PFSK-1 (cell line): ENCODE measurements around the gene CACNB1.

Experiments
- FOXP2 ChIP-seq: optimal IDR thresholded peaks from 2 replicates; pipeline ENCODE3; 2011; ENCODE audit warnings: borderline replicate concordance, control low read depth, inconsistent platforms; ENCODE audit not compliant: insufficient read depth; ENCODE audit errors: extremely low read length, extremely low read depth
- POLR2AphosphoS5 ChIP-seq: IDR thresholded peaks from 2 replicates; pipeline ENCODE4 v1.6.1; 2012; ENCODE audit warnings: low read depth, mild to moderate bottlenecking, control low read depth, low read length, moderate library complexity
- REST ChIP-seq, 2 experiments: IDR thresholded peaks; 2 replicates each; pipeline versions ENCODE4 v1.6.1 to v1.8.0; 2011 to 2012; ENCODE audit warnings: low read depth in 2 of 2, low read length in 2 of 2, control low read depth in 1 of 2, inconsistent platforms in 1 of 2, mild to moderate bottlenecking in 1 of 2, moderate library complexity in 1 of 2; ENCODE audit not compliant: insufficient read depth in 1 of 2
- SIN3A ChIP-seq: IDR thresholded peaks from 2 replicates; pipeline ENCODE4 v1.6.1; 2012; ENCODE audit warnings: mild to moderate bottlenecking, low read length, moderate library complexity, borderline replicate concordance; ENCODE audit not compliant: insufficient read depth
- TAF1 ChIP-seq: IDR thresholded peaks from 2 replicates; pipeline ENCODE4 v1.6.1; 2012; ENCODE audit warnings: low read length, control low read depth, borderline replicate concordance; ENCODE audit not compliant: insufficient read depth

Gene CACNB1

DNA sequence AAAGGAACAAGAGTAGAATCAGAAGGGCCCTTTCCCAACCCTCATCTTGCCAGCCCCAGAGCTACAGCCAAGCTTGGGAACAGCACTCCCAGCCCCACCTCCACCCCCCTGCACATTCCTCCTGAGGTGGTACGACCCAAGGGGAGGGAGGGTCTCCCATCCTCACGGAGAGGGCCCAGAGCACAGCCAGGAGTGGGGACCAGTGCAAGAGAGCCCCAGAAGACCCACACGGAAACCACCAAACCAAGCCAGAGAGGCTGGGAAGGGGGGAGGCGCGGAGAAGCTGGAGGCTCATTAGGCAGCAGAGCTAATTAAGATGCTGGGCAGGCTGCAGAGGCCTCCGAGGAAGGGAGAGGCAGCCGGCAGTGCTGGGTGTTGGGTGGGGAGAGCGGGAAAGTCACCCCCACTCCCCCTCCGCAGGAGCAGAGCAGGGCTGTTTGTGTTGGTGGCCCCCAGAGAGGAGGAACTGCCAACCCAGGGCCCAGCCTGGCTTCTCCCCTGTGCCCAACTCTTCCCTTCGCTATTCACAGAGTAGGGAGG, 2.4 kb downstream of the CACNB1 start:
- TF ChIP-seq POLR2AphosphoS5: no peak
- TF ChIP-seq TAF1: no peak
- TF ChIP-seq REST (IDR thresholded peaks at IDR 0.05; ENCODE audit: insufficient read depth in 1 of 2, low read depth in 2 of 2, low read length in 2 of 2): no peak
- TF ChIP-seq SIN3A: no peak
- TF ChIP-seq FOXP2: no peak

DNA sequence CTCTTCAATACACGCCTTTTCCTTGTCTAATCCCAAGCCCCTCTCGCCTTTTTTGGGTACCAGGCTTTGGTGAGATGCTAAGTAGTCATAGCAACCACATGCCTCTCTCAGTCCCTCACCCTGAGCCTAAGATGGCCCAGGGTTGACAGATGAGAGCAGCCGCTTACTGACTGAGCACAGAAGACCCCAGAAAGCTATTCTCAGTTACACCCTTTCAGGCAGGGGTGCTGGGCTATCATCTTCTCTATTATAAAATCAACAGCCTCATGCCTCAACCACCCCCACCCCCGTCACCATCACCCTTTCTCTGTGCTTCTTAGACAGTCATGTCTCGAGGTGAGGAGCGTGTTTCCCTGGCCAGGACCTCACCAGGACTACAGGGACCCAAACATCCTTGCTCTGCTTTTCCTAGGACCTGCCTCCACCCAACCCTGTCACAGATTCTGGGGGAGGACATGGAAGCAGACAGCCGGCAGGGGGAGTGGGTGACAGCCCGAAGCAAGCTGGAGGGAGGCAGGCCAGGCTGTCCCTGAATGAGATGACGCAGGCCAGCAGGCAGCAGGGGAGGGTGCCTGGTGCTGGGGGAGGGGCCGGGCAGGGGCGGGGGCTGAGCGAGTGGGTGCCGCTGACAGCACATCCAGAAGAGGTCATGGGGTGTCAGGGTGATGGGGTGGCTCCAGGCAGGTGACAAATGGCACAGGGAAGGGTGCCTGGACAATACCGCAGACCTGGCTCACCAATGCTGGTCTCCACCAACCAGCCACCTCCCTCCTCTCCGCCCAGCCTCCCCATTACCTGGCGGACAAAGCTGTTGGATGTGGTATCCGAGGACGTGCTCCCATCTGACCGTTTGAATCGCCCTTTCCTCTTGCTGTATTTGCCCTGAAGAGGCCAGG, 3.1 kb downstream of the CACNB1 start:
- TF ChIP-seq FOXP2 (no peak), REST (IDR thresholded peaks at IDR 0.05; ENCODE audit: insufficient read depth in 1 of 2, low read depth in 2 of 2, low read length in 2 of 2) (no peak), POLR2AphosphoS5 (no peak), TAF1 (no peak), SIN3A (no peak)

DNA sequence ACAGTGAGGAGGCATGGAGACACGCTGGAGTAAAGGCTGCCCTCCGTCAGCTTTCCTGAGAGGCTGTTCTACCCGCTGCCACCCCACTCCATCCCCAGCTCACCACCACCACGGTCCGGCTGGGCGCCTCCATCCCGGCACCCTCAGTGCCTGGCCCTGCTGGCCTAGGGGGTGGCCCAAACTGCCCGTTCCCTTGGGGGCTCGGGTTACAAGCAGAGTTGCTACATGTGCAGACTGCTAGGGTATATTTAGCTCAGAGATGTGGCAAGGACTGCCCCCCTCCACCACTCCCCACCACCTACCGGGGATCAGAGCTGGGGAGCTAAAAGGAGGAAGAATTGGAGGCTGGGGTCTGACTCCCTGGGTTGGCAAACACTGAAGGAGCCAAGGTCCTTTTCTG, 4.1 kb downstream of the CACNB1 start:
- TF ChIP-seq REST (IDR thresholded peaks at IDR 0.05; ENCODE audit: insufficient read depth in 1 of 2, low read depth in 2 of 2, low read length in 2 of 2): no peak
- TF ChIP-seq FOXP2: no peak

- TF ChIP-seq REST (IDR thresholded peaks at IDR 0.05; ENCODE audit: insufficient read depth in 1 of 2, low read depth in 2 of 2, low read length in 2 of 2) (no peak), SIN3A (no peak), TAF1 (no peak), FOXP2 (no peak), POLR2AphosphoS5 (no peak)
Observed at GRCh38 chr17:39192901-39193300, 4.6 kb downstream of the CACNB1 start.
